ENCODE results near the gene OSBP2. TPM values are rescaled to one million over a fixed set of nuclear protein-coding genes. Genes with fewer than 3 reads are reported as not detected.

Gene OSBP2
- polyA plus RNA-seq, 2 of the 4 experiments (the other 2 are of a cell fraction): 2.7 to 6.0 TPM

- H3K9me3 ChIP-seq: no peaks in the 10 kb centered on the region
- FAIRE-seq: no peak
- WGBS (ENCODE audit: missing lambda C conversion rate): 91% methylated on average over 5 of the region's 11 CpGs
- H3K4me1 ChIP-seq: peaks cover 2% of the 10 kb centered on the region
- no peak overlapping the region for H3K4me3 ChIP-seq
- ChIA-PET POLR2A (interaction anchor here (0.9 kb wide), 1 partner anchor 191 kb away, joined by 3 read pairs; no protein-coding TSS in a partner anchor), CTCF (interaction anchor here (1.5 to 5.2 kb wide), 2 partner anchors 18 to 33 kb away, joined by 3 to 31 read pairs; no protein-coding TSS in a partner anchor)
- H3K4me2 ChIP-seq: no peak overlapping the region
- ATAC-seq: no peak
- TF ChIP-seq EP300 (IDR thresholded peaks at IDR 0.05) (no peak), SREBF2 (IDR thresholded peaks at IDR 0.05) (no peak), CTCF (IDR thresholded peaks at IDR 0.05) (no peak), CBX8 (IDR thresholded peaks at IDR 0.05) (no peak), FOSL2 (IDR thresholded peaks at IDR 0.05) (no peak), FOSL2 (CRISPR knock-in tag; IDR thresholded peaks at IDR 0.05) (no peak), EHF (CRISPR knock-in tag; IDR thresholded peaks at IDR 0.05) (no peak), NFE2L2 (conservative IDR thresholded peaks at IDR 0.05; ENCODE audit: low read length) (no peak), HOXA7 (CRISPR knock-in tag; IDR thresholded peaks at IDR 0.05) (no peak), JUN (IDR thresholded peaks at IDR 0.05) (no peak), RAD21 (conservative IDR thresholded peaks at IDR 0.05 in 1 of 2, IDR thresholded peaks at IDR 0.05 in 1 of 2) (no peak)
- no peak overlapping the region for H3K27ac ChIP-seq
- DNase-seq (ENCODE audit: low read depth in 1 of 2, low spot score in 1 of 2): no peak
Measured at GRCh38 chr22:30887453-30887852, 192.8 kb downstream of the OSBP2 start.

- Histone ChIP-seq H3K27ac (no peak overlapping the region), H3K9me3 (no peaks in the 10 kb centered on the region), H3K4me1 (no peaks in the 10 kb centered on the region; the same call in 2 of the 3 replicates), H3K4me3 (no peak overlapping the region), H3K4me2 (no peak overlapping the region)
- CTCF ChIA-PET: interaction anchor here (1.5 to 5.2 kb wide), 2 partner anchors 18 to 32 kb away, joined by 3 to 31 read pairs; no protein-coding TSS in a partner anchor
- no peak for TF ChIP-seq EHMT2 (IDR thresholded peaks at IDR 0.05; ENCODE audit: low read depth)
- POLR2A ChIA-PET: interaction anchor here (0.9 kb wide), 1 partner anchor 191 kb away, joined by 3 read pairs; no protein-coding TSS in a partner anchor
- no peak for ATAC-seq
- WGBS (ENCODE audit: missing lambda C conversion rate): 74% methylated on average over 5 of the region's 5 CpGs
- FAIRE-seq: no peak
- DNase-seq (ENCODE audit: low read depth in 1 of 2, low spot score in 1 of 2): no peak
Measured at GRCh38 chr22:30887861-30888260, 193.2 kb downstream of the OSBP2 start.

GRCh38 chr22:30889268-30889995 is 194.8 kb downstream of the OSBP2 start:
- H3K4me3 ChIP-seq: no peak overlapping the region
- ChIA-PET POLR2A (no interaction called here), CTCF (interaction anchor here (0.8 to 5.2 kb wide), 5 partner anchors 11 to 126 kb away, joined by 3 to 31 read pairs (median 3); no protein-coding TSS in a partner anchor)
- peak overlapping the region in 1 of 2 experiments; percentile 75; a peak in 2 of 6 replicates for H3K27ac ChIP-seq
- H3K4me2 ChIP-seq: no peak overlapping the region
- ATAC-seq (no peak), DNase-seq (ENCODE audit: low read depth in 1 of 2, low spot score in 1 of 2) (no peak), FAIRE-seq (no peak)
- no peak for TF ChIP-seq HOXB13 (CRISPR knock-in tag; IDR thresholded peaks at IDR 0.05; ENCODE audit: low read depth)
- no peak for TF ChIP-seq MAFK (IDR thresholded peaks at IDR 0.05; ENCODE audit: partially characterized antibody)
- no peak for TF ChIP-seq ZC3H11A (IDR thresholded peaks at IDR 0.05)
- no peak for TF ChIP-seq ZSCAN20 (CRISPR knock-in tag; IDR thresholded peaks at IDR 0.05)
- TF ChIP-seq ZNF302 (CRISPR knock-in tag; IDR thresholded peaks at IDR 0.05): no peak
- no peak for TF ChIP-seq NFE2L2 (conservative IDR thresholded peaks at IDR 0.05; ENCODE audit: low read length)
- no peak for TF ChIP-seq EHF (CRISPR knock-in tag; IDR thresholded peaks at IDR 0.05)
- no peak for TF ChIP-seq HOXB5 (CRISPR knock-in tag; IDR thresholded peaks at IDR 0.05)
- no peak for TF ChIP-seq TP53 (CRISPR knock-in tag; IDR thresholded peaks at IDR 0.05)
- no peak for TF ChIP-seq CHD4 (IDR thresholded peaks at IDR 0.05; ENCODE audit: borderline replicate concordance)
- no peak for TF ChIP-seq BHLHE40 (IDR thresholded peaks at IDR 0.05; ENCODE audit: low read depth, low read length)
- TF ChIP-seq NPAS2 (CRISPR knock-in tag; IDR thresholded peaks at IDR 0.05; ENCODE audit: borderline replicate concordance): no peak
- TF ChIP-seq POLR2A (IDR thresholded peaks at IDR 0.05; ENCODE audit: low read length): no peak
- TF ChIP-seq TFCP2L1 (CRISPR knock-in tag; IDR thresholded peaks at IDR 0.05): no peak
- no peak for TF ChIP-seq HMGXB4 (CRISPR knock-in tag; IDR thresholded peaks at IDR 0.05; ENCODE audit: borderline replicate concordance)
- no peaks in the 10 kb centered on the region for H3K9me3 ChIP-seq
- H3K4me1 ChIP-seq: no peaks in the 10 kb centered on the region
- WGBS (ENCODE audit: missing lambda C conversion rate): 89% methylated on average over 3 of the region's 17 CpGs

All from A549 (cell line).